K562 (cell line): Measurements from ENCODE around the gene RPS17. TPM values are rescaled to one million over a fixed set of nuclear protein-coding genes. Genes with fewer than 3 reads are reported as not detected.

ENCODE experiments used
- ATAC-seq: fragments of 200-7000 bp; cut with Tn5 transposase; 3 replicates; pipeline ENCODE4 v1.9.1; 2020; ENCODE audit warnings: moderate library complexity
- BruUV-seq: library from RNA; stranded (reverse); fragments of 400-500 nt; replicated peaks from 2 replicates; lab custom pipeline; 2021; lab: Mats Ljungman, UMichigan
- CTCF ChIA-PET: fragments of 300-600 bp; formaldehyde crosslinking; extraction: SDS; loops from one replicate; lab custom pipeline; 2021; ENCODE audit warnings: low intra/inter-chr PET ratio; lab: Yijun Ruan, JAX
- POLR2A ChIA-PET: fragments of 300-600, 350-650 bp; sonication (Branson Sonifier 250); formaldehyde crosslinking; extraction: SDS; loops from one replicate; lab custom pipeline; 2021; ENCODE audit warnings: antibody characterized with exemption, inconsistent platforms; lab: Yijun Ruan, JAX
- DNase-seq, 4 experiments: peaks; one replicate each; pipeline versions ENCODE4 v3.0.0 to v3.0.0-alpha.2; 2011 to 2018; ENCODE audit warnings: low spot score in 3 of 4, mixed read lengths in 3 of 4; ENCODE audit errors: extremely low read depth in 1 of 4
- FAIRE-seq: peaks from 2 replicates; lab custom pipeline; 2011; peaks lifted over from hg19 to GRCh38; lab: Jason Lieb, UNC
- H2AFZ ChIP-seq: 2 replicates; pipeline ENCODE4 v1.6.0; 2011; ENCODE audit warnings: low read depth, low read length, control low read depth, inconsistent platforms
- H3K27ac ChIP-seq: fragments of 200-600 bp; 3 replicates; pipeline ENCODE4 v1.8.0; 2011; ENCODE audit warnings: low read depth, mild to moderate bottlenecking, control low read depth, inconsistent platforms, low read length, moderate library complexity, mixed read lengths; ENCODE audit errors: extremely low read depth
- H3K27me3 ChIP-seq, 2 experiments: fragments of 300-600 bp in 1 of 2; 2 replicates in 1 of 2; 3 replicates in 1 of 2; pipeline versions ENCODE4 v1.6.0 to v1.8.0; 2011; ENCODE audit warnings: inconsistent platforms in 2 of 2, low read length in 2 of 2, mild to moderate bottlenecking in 1 of 2, mixed read lengths in 1 of 2, moderate library complexity in 1 of 2; ENCODE audit not compliant: control insufficient read depth in 2 of 2, insufficient read depth in 2 of 2
- H3K36me3 ChIP-seq: fragments of 300-600 bp; 3 replicates; pipeline ENCODE4 v1.8.0; 2011; ENCODE audit warnings: mild to moderate bottlenecking, low read length, inconsistent platforms; ENCODE audit not compliant: control insufficient read depth, insufficient read depth
- H3K4me1 ChIP-seq, 2 experiments: fragments of 200-600 bp in 1 of 2; replicated peaks in 1 of 2; 2 replicates in 1 of 2; 3 replicates in 1 of 2; pipeline versions ENCODE4 v1.5.1 to v1.8.0; 2011; ENCODE audit warnings: inconsistent platforms in 2 of 2, low read length in 2 of 2, mild to moderate bottlenecking in 1 of 2, mixed read lengths in 1 of 2, moderate library complexity in 1 of 2; ENCODE audit not compliant: control insufficient read depth in 2 of 2, insufficient read depth in 2 of 2
- H3K4me2 ChIP-seq: 2 replicates; pipeline ENCODE4 v1.6.1; 2011; ENCODE audit warnings: low read length, control low read depth, inconsistent platforms, mixed read lengths; ENCODE audit not compliant: insufficient read depth
- H3K4me3 ChIP-seq: fragments of 200-600 bp; sonication (generic), shearing (Covaris generic); 2 replicates; pipeline ENCODE4 v1.5.1; 2016; ENCODE audit warnings: control low read depth, inconsistent platforms
- H3K79me2 ChIP-seq: fragments of 200-600 bp; 3 replicates; pipeline ENCODE4 v1.8.0; 2011; ENCODE audit warnings: low read length, inconsistent platforms; ENCODE audit not compliant: control insufficient read depth, insufficient read depth
- H3K9ac ChIP-seq, 2 experiments: 2 replicates each; pipeline versions ENCODE4 v1.6.0 to v1.6.1; 2011; ENCODE audit warnings: low read depth in 2 of 2, low read length in 2 of 2, control low read depth in 1 of 2, inconsistent platforms in 1 of 2, mild to moderate bottlenecking in 1 of 2, mixed read lengths in 1 of 2; ENCODE audit not compliant: insufficient read depth in 1 of 2
- H3K9me1 ChIP-seq: one replicate; pipeline ENCODE4 v1.6.0; 2011; ENCODE audit warnings: inconsistent platforms, mild to moderate bottlenecking, low read length, moderate library complexity; ENCODE audit not compliant: control insufficient read depth, insufficient read depth
- H3K9me3 ChIP-seq: replicated peaks from 2 replicates; pipeline ENCODE4 v1.5.1; 2011; ENCODE audit warnings: low read depth, low read length, inconsistent platforms; ENCODE audit not compliant: control insufficient read depth, insufficient read depth
- H4K20me1 ChIP-seq: replicated peaks from 2 replicates; pipeline ENCODE4 v1.6.1; 2011; ENCODE audit warnings: low read length, inconsistent platforms, mixed read lengths; ENCODE audit not compliant: control insufficient read depth, insufficient read depth
- ADNP ChIP-seq: fragments of 200-800 bp; sonication (Bioruptor generic); IDR thresholded peaks from 2 replicates; pipeline ENCODE4 v1.6.1; 2016; ENCODE audit warnings: missing genetic modification characterization, missing compliant biosample characterization
- BACH1 ChIP-seq: fragments of 200-800 bp; sonication (Bioruptor generic); IDR thresholded peaks from 2 replicates; pipeline ENCODE4 v1.6.1; 2016; ENCODE audit warnings: missing genetic modification characterization, missing compliant biosample characterization
- EGR1 ChIP-seq: fragments of 450-650 bp; conservative IDR thresholded peaks from 2 replicates; pipeline ENCODE4 v1.6.1; 2017; ENCODE audit warnings: mild to moderate bottlenecking
- FOSL1 ChIP-seq: fragments of 200-800 bp; sonication (Bioruptor generic); conservative IDR thresholded peaks from 2 replicates; pipeline ENCODE4 v1.6.1; 2016; ENCODE audit warnings: missing genetic modification characterization, missing compliant biosample characterization
- MBD2 ChIP-seq: sonication (generic); IDR thresholded peaks from 2 replicates; pipeline ENCODE4 v1.6.1; 2016; ENCODE audit warnings: low read depth, borderline replicate concordance
- NR4A1 ChIP-seq, 2 experiments: fragments of 250-450 bp in 1 of 2; fragments of 450-650 bp in 1 of 2; sonication (Bioruptor Pico) in 1 of 2; IDR thresholded peaks; 2 replicates each; pipeline versions ENCODE4 v1.4.0 to v1.6.1; 2016 to 2020; ENCODE audit warnings: mild to moderate bottlenecking in 2 of 2, missing compliant biosample characterization in 1 of 2, missing genetic modification characterization in 1 of 2, moderate library complexity in 1 of 2
- PKNOX1 ChIP-seq: fragments of 450-650 bp; IDR thresholded peaks from 2 replicates; pipeline ENCODE4 v1.6.1; 2016
- PTTG1 ChIP-seq: fragments of 450-650 bp; IDR thresholded peaks from 2 replicates; pipeline ENCODE4 v1.6.1; 2016; ENCODE audit warnings: low read depth, mild to moderate bottlenecking, missing genetic modification characterization, missing compliant biosample characterization
- PURB ChIP-seq: sonication (generic); formaldehyde crosslinking; IDR thresholded peaks from 2 replicates; pipeline ENCODE4 v1.9.0; 2021; ENCODE audit warnings: low read depth, mild to moderate bottlenecking, missing genetic modification reagents
- RBM15 ChIP-seq: fragments of 200-400 bp; formaldehyde crosslinking; IDR thresholded peaks from 2 replicates; pipeline ENCODE4 v1.6.1; 2018; ENCODE audit warnings: mild to moderate bottlenecking, low read length, moderate library complexity; ENCODE audit not compliant: insufficient read depth
- RCOR1 ChIP-seq, 2 experiments: IDR thresholded peaks; 2 replicates each; pipeline ENCODE4 v1.6.1; 2012; ENCODE audit warnings: low read depth in 2 of 2, low read length in 2 of 2, borderline replicate concordance in 1 of 2, improper control_type of control experiment in 1 of 2
- RFX5 ChIP-seq: IDR thresholded peaks from 2 replicates; pipeline ENCODE4 v1.6.1; 2011; ENCODE audit warnings: low read depth, mild to moderate bottlenecking, improper control_type of control experiment, low read length
- SRSF9 ChIP-seq: fragments of 200-400 bp; formaldehyde crosslinking; IDR thresholded peaks from 2 replicates; pipeline ENCODE4 v1.6.1; 2017; ENCODE audit warnings: low read depth, low read length, borderline replicate concordance
- TAF7 ChIP-seq: fragments of 450-650 bp; IDR thresholded peaks from 2 replicates; pipeline ENCODE4 v1.6.1; 2016; ENCODE audit warnings: missing genetic modification characterization, missing compliant biosample characterization
- TARDBP ChIP-seq: fragments of 450-650 bp; IDR thresholded peaks from 2 replicates; pipeline ENCODE4 v1.6.1; 2016
- XRCC5 ChIP-seq: fragments of 200-400 bp; formaldehyde crosslinking; IDR thresholded peaks from 2 replicates; pipeline ENCODE4 v1.6.1; 2017; ENCODE audit warnings: low read depth, mild to moderate bottlenecking, low read length
- ZNF507 ChIP-seq: conservative IDR thresholded peaks from 2 replicates; pipeline ENCODE4 v1.6.1; 2017; ENCODE audit warnings: missing genetic modification characterization, missing compliant biosample characterization
- ZNF644 ChIP-seq: fragments of 200-800 bp; sonication (Bioruptor generic); IDR thresholded peaks from 2 replicates; pipeline ENCODE4 v1.6.1; 2016; ENCODE audit warnings: low read depth, missing genetic modification characterization, missing compliant biosample characterization
- WGBS: fragments of 100-300 bp; shearing (Covaris generic); methylation state at CpG from one replicate; pipeline ENCODE4 v1.1.6; 2016; ENCODE audit warnings: low coverage, mixed read lengths; ENCODE audit not compliant: insufficient coverage; ENCODE audit errors: missing lambda C conversion rate; 5-methylcytosine and 5-hydroxymethylcytosine counted together
- in situ Hi-C: fragments of 300-500 bp; cut with MboI; formaldehyde crosslinking; loops from 4 replicates; pipeline ENCODE4 v1.15.0; 2018; ENCODE audit warnings: inconsistent platforms, mixed read lengths
- intact Hi-C: fragments of 100-400 bp; cut with micrococcal nuclease; formaldehyde crosslinking; loops from 2 replicates; pipeline ENCODE4 v1.14.2; 2022
- polyA plus RNA-seq, 8 experiments: library from polyadenylated mRNA; depleted of rRNA in 4 of 8; stranded (reverse) in 5 of 8; unstranded in 3 of 8; fragments of >200 nt; fragmentation: Nextera tagmentation in 2 of 8; fragmentation: Illumina TruSeq in 1 of 8; extraction: Ambion mirVana in 2 of 8; extraction: Trizol in 1 of 8; gene quantifications; 2 replicates each; pipeline versions ENCODE4 v1.2.1 to v1.2.3, GENCODE V29; 2011 to 2014; ENCODE audit warnings: inconsistent platforms in 1 of 8, missing spikeins in 1 of 8
- total RNA-seq, 7 experiments: library from RNA; depleted of rRNA in 6 of 7; stranded (reverse); fragments of >200 nt in 6 of 7; fragmentation: Illumina TruSeq in 2 of 7; extraction: Trizol in 2 of 7; gene quantifications; 2 replicates each; pipeline versions ENCODE4 v1.2.1 to v1.2.3, GENCODE V29; 2011 to 2021; ENCODE audit warnings: low replicate concordance in 1 of 7
- TF ChIP-seq, protein P1 (sequence below): sonication (generic); formaldehyde crosslinking; IDR thresholded peaks from 2 replicates; pipeline ENCODE4 v1.8.0; 2023; ENCODE audit warnings: mild to moderate bottlenecking, missing genetic modification reagents

The RPS17 gene
- total and polyA plus RNA-seq, 9 of the 15 experiments (the other 6 are each of a cell fraction or from before 2014, with no cell fraction given) = 1,988 to 6,515 (median 5,229) TPM

DNA sequence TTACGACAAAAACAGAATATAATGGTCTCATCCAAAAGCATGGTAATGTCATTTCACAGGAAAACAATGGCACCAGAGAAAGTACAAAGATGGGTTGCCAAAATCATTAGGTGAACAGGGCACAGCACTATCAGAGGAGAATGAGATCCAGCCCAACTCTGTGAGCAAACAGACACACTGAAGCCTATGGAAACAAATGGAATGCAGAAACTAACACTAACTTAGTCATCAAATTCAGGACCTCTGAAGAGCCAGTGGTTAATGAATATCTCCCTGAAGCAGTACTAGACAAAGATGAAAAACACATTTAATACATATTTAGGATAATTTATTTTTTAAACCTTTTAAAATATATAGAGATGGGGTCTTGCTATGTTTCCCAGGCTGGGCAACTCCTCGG is 14.6 kb upstream of the RPS17 start:
- H3K9me3 ChIP-seq = no peaks in the 10 kb centered on the region
- WGBS = 75% methylated on average over 2 of the region's 2 CpGs
- intact Hi-C loops (no loop called here), in situ Hi-C loops (no loop called here)
- DNase-seq = no peak
- H3K4me1 ChIP-seq = peaks cover 0 to 1% of the 10 kb centered on the region in 2 experiments; a peak in 3 of 5 replicates
- no TSS peak for BruUV-seq
- no peak overlapping the region for H3K4me2 ChIP-seq
- no peak overlapping the region for H3K27ac ChIP-seq
- no peak overlapping the region for H2AFZ ChIP-seq
- H3K9ac ChIP-seq = no peak overlapping the region
- POLR2A ChIA-PET = interaction anchor here (12.0 kb wide), 1 partner anchor 14 kb away, joined by 95 read pairs; the partner anchor contains the start of gene RPS17
- H4K20me1 ChIP-seq = no peaks in the 10 kb centered on the region; the same call in 1 of the 2 replicates
- TF ChIP-seq ADNP (tag) = no peak
- TF ChIP-seq EGR1 = no peak
- TF ChIP-seq, protein P1, sequence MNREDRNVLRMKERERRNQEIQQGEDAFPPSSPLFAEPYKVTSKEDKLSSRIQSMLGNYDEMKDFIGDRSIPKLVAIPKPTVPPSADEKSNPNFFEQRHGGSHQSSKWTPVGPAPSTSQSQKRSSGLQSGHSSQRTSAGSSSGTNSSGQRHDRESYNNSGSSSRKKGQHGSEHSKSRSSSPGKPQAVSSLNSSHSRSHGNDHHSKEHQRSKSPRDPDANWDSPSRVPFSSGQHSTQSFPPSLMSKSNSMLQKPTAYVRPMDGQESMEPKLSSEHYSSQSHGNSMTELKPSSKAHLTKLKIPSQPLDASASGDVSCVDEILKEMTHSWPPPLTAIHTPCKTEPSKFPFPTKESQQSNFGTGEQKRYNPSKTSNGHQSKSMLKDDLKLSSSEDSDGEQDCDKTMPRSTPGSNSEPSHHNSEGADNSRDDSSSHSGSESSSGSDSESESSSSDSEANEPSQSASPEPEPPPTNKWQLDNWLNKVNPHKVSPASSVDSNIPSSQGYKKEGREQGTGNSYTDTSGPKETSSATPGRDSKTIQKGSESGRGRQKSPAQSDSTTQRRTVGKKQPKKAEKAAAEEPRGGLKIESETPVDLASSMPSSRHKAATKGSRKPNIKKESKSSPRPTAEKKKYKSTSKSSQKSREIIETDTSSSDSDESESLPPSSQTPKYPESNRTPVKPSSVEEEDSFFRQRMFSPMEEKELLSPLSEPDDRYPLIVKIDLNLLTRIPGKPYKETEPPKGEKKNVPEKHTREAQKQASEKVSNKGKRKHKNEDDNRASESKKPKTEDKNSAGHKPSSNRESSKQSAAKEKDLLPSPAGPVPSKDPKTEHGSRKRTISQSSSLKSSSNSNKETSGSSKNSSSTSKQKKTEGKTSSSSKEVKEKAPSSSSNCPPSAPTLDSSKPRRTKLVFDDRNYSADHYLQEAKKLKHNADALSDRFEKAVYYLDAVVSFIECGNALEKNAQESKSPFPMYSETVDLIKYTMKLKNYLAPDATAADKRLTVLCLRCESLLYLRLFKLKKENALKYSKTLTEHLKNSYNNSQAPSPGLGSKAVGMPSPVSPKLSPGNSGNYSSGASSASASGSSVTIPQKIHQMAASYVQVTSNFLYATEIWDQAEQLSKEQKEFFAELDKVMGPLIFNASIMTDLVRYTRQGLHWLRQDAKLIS (CRISPR knock-in tag) = no peak
- TF ChIP-seq TARDBP = no peak
- no peak for TF ChIP-seq PKNOX1
- TF ChIP-seq RBM15 = no peak
- TF ChIP-seq PTTG1 (tag) = no peak
- no peak for TF ChIP-seq RCOR1 (IDR thresholded peaks at IDR 0.05; ENCODE audit: borderline replicate concordance in 1 of 2, low read depth in 2 of 2, low read length in 2 of 2)
- TF ChIP-seq FOSL1 = no peak
- TF ChIP-seq NR4A1 (CRISPR knock-in tag; IDR thresholded peaks at IDR 0.05) = no peak
- no peak for TF ChIP-seq NR4A1 (tag; IDR thresholded peaks at IDR 0.05)
- no peak for TF ChIP-seq MBD2
- TF ChIP-seq XRCC5 = no peak
- no peak for TF ChIP-seq ZNF507 (tag)
- TF ChIP-seq TAF7 (tag) = no peak
- TF ChIP-seq ZNF644 = no peak
- no peak for TF ChIP-seq RFX5
- TF ChIP-seq SRSF9 = no peak
- no peak for TF ChIP-seq PURB (CRISPR knock-in tag)
- no peak for TF ChIP-seq BACH1
- ATAC-seq = no peak
- H3K27me3 ChIP-seq = no peaks in the 10 kb centered on the region
- CTCF ChIA-PET = no interaction called here
- no peaks in the 10 kb centered on the region for H3K9me1 ChIP-seq
- H3K79me2 ChIP-seq = no peaks in the 10 kb centered on the region
- H3K36me3 ChIP-seq = peaks cover 79% of the 10 kb centered on the region
- H3K4me3 ChIP-seq = no peak overlapping the region
- FAIRE-seq = no peak
